BLaER1 treated with 17β-estradiol and CSF1 and Interleukin-3, amounts not matched to agents 10 nM and 100 nM (cell line): ENCODE data around the gene TOP2A.

Source experiments
- H3K27ac ChIP-seq, 11 experiments: shearing (Covaris generic); formaldehyde crosslinking; 2 replicates each; pipeline ENCODE4 v1.8.1; 2022
- H3K27me3 ChIP-seq, 11 experiments: shearing (Covaris generic); formaldehyde crosslinking; 2 replicates each; pipeline ENCODE4 v1.8.1; 2022
- H3K36me3 ChIP-seq, 11 experiments: shearing (Covaris generic); formaldehyde crosslinking; 2 replicates each; pipeline ENCODE4 v1.8.1; 2022
- H3K4me1 ChIP-seq, 10 experiments: shearing (Covaris generic); formaldehyde crosslinking; 2 replicates each; pipeline ENCODE4 v1.8.1; 2022
- H3K4me2 ChIP-seq, 11 experiments: shearing (Covaris generic); formaldehyde crosslinking; 2 replicates each; pipeline ENCODE4 v1.8.1; 2022
- H3K4me3 ChIP-seq, 10 experiments: shearing (Covaris generic); formaldehyde crosslinking; 2 replicates each; pipeline ENCODE4 v1.8.1; 2022
- H3K9ac ChIP-seq, 11 experiments: shearing (Covaris generic); formaldehyde crosslinking; 2 replicates each; pipeline ENCODE4 v1.8.1; 2022
- H3K9me3 ChIP-seq, 11 experiments: shearing (Covaris generic); formaldehyde crosslinking; replicated peaks in 1 of 11; 2 replicates each; pipeline ENCODE4 v1.8.1; 2022
- H4K20me1 ChIP-seq, 11 experiments: shearing (Covaris generic); formaldehyde crosslinking; 2 replicates each; pipeline ENCODE4 v1.8.1; 2022
- Cebpa-rat ChIP-seq, 11 experiments: shearing (Covaris generic); IDR thresholded peaks; 2 replicates each; pipeline ENCODE4 v1.8.1; 2022

Gene TOP2A

DNA sequence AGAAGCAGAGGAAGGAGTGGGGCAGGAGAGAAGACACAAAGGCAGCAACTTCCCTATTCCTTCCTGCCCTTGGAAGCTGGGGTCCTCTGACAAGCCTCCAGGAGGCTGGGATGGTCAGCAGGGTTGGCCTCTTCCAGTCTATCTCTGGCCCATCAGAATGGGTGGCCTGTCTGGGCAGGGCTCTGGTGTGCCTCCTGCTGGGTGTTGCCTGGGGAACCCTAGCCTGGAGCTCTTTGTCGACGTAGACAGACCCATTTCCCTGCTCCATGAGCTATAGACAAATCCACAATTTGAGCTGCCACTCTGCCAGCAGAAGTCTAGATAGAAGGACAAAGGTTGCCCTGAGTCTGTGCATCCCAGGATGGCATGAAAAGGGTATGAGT lies 36.9 kb upstream of the TOP2A start:
- no peak overlapping the region for H3K9ac ChIP-seq
- H4K20me1 ChIP-seq: peaks cover 8 to 77% (median 45%) of the 10 kb centered on the region in 11 experiments; a peak in 18 of 22 replicates
- H3K4me3 ChIP-seq: no peak overlapping the region
- H3K4me2 ChIP-seq: no peak overlapping the region
- no peaks in the 10 kb centered on the region for H3K27me3 ChIP-seq
- H3K9me3 ChIP-seq: no peaks in the 10 kb centered on the region
- peaks cover 8 to 32% (median 28%) of the 10 kb centered on the region in 10 experiments for H3K4me1 ChIP-seq
- no peak overlapping the region for H3K27ac ChIP-seq
- no peak for TF ChIP-seq Cebpa-rat (IDR thresholded peaks at IDR 0.05)
- peaks cover 75 to 99% (median 83%) of the 10 kb centered on the region in 11 experiments for H3K36me3 ChIP-seq

- Histone ChIP-seq H3K9ac (no peak overlapping the region), H3K27ac (0 out of 22 replicates have a peak overlapping the region, but pooled peaks of 1 of the 11 experiments have one; percentile 13), H3K4me2 (no peak overlapping the region), H4K20me1 (peaks cover 8 to 72% (median 47%) of the 10 kb centered on the region in 11 experiments; a peak in 18 of 22 replicates), H3K4me3 (no peak overlapping the region), H3K4me1 (peaks cover 13 to 38% (median 33%) of the 10 kb centered on the region in 10 experiments), H3K36me3 (peaks cover 75 to 97% (median 83%) of the 10 kb centered on the region in 11 experiments), H3K9me3 (no peaks in the 10 kb centered on the region), H3K27me3 (no peaks in the 10 kb centered on the region)
- TF ChIP-seq Cebpa-rat (IDR thresholded peaks at IDR 0.05): no peak
These were observed 36.4 kb upstream of the TOP2A start for GRCh38 chr17:40453881-40454612.

DNA sequence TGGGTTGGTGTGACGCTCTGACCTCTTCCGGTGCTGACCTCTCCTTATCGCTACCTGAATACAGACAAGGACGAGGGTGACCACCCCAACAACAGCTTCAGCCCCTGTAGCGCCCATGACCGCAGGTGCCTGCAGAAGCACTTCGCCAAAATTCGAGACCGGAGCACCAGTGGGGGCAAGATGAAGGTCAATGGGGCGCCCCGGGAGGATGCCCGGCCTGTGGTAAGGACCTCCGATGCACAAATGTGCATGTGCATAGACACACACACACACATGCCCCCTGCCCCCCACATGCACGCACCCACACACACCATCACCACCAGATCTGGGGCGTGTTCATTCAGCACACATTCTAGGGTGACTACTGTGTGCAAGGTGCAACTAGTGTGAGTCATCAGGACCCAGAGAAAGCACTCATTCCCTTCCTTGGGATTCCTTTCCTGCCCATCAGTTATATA lies 35.3 kb upstream of the TOP2A start:
- Histone ChIP-seq H3K4me2 (no peak overlapping the region), H3K9ac (0 out of 22 replicates have a peak overlapping the region, but pooled peaks of 3 of the 11 experiments have one; percentile 2 to 15 (median 14)), H3K4me1 (peaks cover 24 to 49% (median 44%) of the 10 kb centered on the region in 10 experiments), H3K36me3 (peaks cover 70 to 91% (median 75%) of the 10 kb centered on the region in 11 experiments), H3K27me3 (no peaks in the 10 kb centered on the region), H3K27ac (peak overlapping the region in 2 of 11 experiments; percentile 15 to 39; a peak in 3 of 22 replicates), H3K4me3 (no peak overlapping the region), H4K20me1 (peaks cover 17 to 72% (median 58%) of the 10 kb centered on the region in 11 experiments; a peak in 18 of 22 replicates), H3K9me3 (no peaks in the 10 kb centered on the region)
- no peak for TF ChIP-seq Cebpa-rat (IDR thresholded peaks at IDR 0.05)

DNA sequence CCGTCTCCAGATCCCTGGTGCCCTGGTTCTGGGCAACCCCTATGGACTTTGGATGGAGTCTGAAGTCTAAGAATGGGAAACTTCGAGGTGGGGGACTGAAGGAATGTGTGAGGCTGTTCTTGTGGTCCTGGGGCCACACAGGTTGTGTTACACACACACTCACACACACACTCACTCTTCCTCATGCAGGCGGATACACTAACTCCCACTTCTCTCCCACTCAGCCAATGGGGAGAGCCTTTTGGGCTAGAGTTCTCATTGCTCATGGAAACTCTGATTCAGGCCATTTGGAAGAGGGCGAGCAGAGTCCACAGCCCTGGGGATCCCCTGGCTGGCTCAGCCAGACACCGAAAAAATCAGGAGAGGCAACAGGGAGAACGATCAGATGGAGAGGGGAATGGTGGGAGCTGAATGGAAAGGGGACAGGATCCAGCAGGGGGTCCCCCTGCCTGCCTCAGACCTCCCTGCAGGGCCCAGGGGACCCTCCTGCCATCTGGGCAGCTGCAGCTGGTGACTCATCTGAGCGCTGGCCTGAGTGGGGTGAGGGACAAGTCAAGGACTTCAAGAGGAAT lies 34.6 kb upstream of the TOP2A start:
- peak overlapping the region in 5 of 11 experiments; percentile 9 to 48 (median 20); a peak in 8 of 22 replicates for H3K27ac ChIP-seq
- peaks cover 21 to 70% (median 57%) of the 10 kb centered on the region in 11 experiments; a peak in 18 of 22 replicates for H4K20me1 ChIP-seq
- peaks cover 63 to 87% (median 68%) of the 10 kb centered on the region in 11 experiments for H3K36me3 ChIP-seq
- H3K4me2 ChIP-seq: peak overlapping the region in 2 of 11 experiments; percentile 13 to 29; a peak in 3 of 22 replicates
- H3K9ac ChIP-seq: peak overlapping the region in 5 of 11 experiments; percentile 2 to 17 (median 14); a peak in 2 of 22 replicates
- H3K27me3 ChIP-seq: no peaks in the 10 kb centered on the region
- no peak for TF ChIP-seq Cebpa-rat (IDR thresholded peaks at IDR 0.05)
- no peak overlapping the region for H3K4me3 ChIP-seq
- no peaks in the 10 kb centered on the region for H3K9me3 ChIP-seq
- peaks cover 31 to 55% (median 51%) of the 10 kb centered on the region in 10 experiments for H3K4me1 ChIP-seq

DNA sequence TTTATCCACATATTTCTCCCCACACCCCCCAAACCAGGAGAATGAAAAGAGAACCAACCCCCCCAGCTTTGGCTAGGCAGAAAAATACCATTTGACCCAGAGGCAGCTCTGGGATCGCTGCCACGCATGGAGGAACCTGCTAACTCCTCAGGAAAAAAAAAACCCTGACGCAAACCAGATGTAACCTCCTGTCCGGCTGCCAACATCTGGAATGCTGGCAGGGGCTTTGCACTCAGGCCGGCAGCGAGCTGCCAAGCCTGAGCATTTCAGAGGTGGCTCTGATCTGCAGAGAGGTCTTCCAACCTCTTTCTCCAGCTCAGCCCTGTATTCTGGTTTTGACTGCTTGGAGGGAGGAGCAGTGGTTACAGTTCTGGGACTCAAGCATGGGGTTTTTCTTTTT lies 33.7 kb upstream of the TOP2A start:
- Histone ChIP-seq H3K4me1 (peaks cover 39 to 64% (median 60%) of the 10 kb centered on the region in 10 experiments), H3K9me3 (no peaks in the 10 kb centered on the region), H3K27ac (peak overlapping the region in 1 of 11 experiments; percentile 21; a peak in 1 of 22 replicates), H3K4me3 (no peak overlapping the region), H4K20me1 (peaks cover 21 to 72% (median 54%) of the 10 kb centered on the region in 11 experiments; a peak in 18 of 22 replicates), H3K9ac (peak overlapping the region in 3 of 11 experiments; percentile 2 to 17 (median 4); a peak in 2 of 22 replicates), H3K36me3 (peaks cover 54 to 87% (median 59%) of the 10 kb centered on the region in 11 experiments), H3K4me2 (peak overlapping the region in 2 of 11 experiments; percentile 7 to 98; a peak in 4 of 22 replicates), H3K27me3 (no peaks in the 10 kb centered on the region)
- no peak for TF ChIP-seq Cebpa-rat (IDR thresholded peaks at IDR 0.05)

- no peak overlapping the region for H3K4me3 ChIP-seq
- H4K20me1 ChIP-seq: peaks cover 21 to 79% (median 53%) of the 10 kb centered on the region in 11 experiments; a peak in 18 of 22 replicates
- TF ChIP-seq Cebpa-rat (IDR thresholded peaks at IDR 0.05): no peak
- H3K36me3 ChIP-seq: peaks cover 42 to 75% (median 47%) of the 10 kb centered on the region in 11 experiments
- H3K4me1 ChIP-seq: peaks cover 52 to 76% (median 72%) of the 10 kb centered on the region in 10 experiments
- H3K27me3 ChIP-seq: no peaks in the 10 kb centered on the region
- H3K9ac ChIP-seq: no peak overlapping the region
- H3K27ac ChIP-seq: peak overlapping the region in 2 of 11 experiments; percentile 2 to 95; a peak in 2 of 22 replicates
- H3K9me3 ChIP-seq: no peaks in the 10 kb centered on the region
- H3K4me2 ChIP-seq: peak overlapping the region; percentile 19 to 100 (median 96); a peak in 18 of 22 replicates
These were observed 32.5 kb upstream of the TOP2A start for GRCh38 chr17:40450175-40450574.

GRCh38 chr17:40448639-40449261 lies 31.1 kb upstream of the TOP2A start:
- no peaks in the 10 kb centered on the region for H3K9me3 ChIP-seq
- peak overlapping the region in 9 of 10 experiments; percentile 12 to 93 (median 51); a peak in 15 of 20 replicates for H3K4me3 ChIP-seq
- TF ChIP-seq Cebpa-rat (IDR thresholded peaks at IDR 0.05): no peak
- peak overlapping the region; percentile 90 to 100 (median 96) for H3K4me2 ChIP-seq
- peak overlapping the region in 10 of 11 experiments; percentile 48 to 74 (median 67); a peak in 17 of 22 replicates for H3K9ac ChIP-seq
- peaks cover 28 to 61% (median 33%) of the 10 kb centered on the region in 11 experiments for H3K36me3 ChIP-seq
- H3K27ac ChIP-seq: peak overlapping the region in 10 of 11 experiments; percentile 54 to 97 (median 76); a peak in 19 of 22 replicates
- H3K4me1 ChIP-seq: peaks cover 62 to 86% (median 76%) of the 10 kb centered on the region in 10 experiments
- peaks cover 26 to 72% (median 48%) of the 10 kb centered on the region in 11 experiments; a peak in 18 of 22 replicates for H4K20me1 ChIP-seq
- no peaks in the 10 kb centered on the region for H3K27me3 ChIP-seq

DNA sequence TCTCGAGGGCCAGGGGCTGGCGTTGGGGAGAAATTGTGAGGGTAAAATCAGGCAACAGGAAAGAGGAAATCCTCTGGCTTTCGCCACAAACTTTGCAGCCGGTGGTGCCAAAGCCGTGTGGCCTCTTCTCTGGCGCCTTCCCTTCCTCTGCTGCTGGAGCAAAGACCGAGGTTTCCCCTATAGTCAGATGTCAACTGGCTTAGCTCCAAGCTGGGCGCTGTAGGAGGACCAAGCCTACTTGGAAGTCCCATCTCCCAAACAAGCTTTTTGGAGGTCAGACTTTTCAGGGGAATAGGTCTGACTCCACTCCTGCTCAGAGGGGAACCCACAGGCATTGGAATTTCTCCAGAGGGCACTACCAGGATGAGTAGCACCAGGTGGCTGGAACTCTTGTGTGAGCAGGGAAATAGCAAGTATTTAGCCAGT lies 30.5 kb upstream of the TOP2A start:
- H3K27me3 ChIP-seq: no peaks in the 10 kb centered on the region
- H3K36me3 ChIP-seq: peaks cover 22 to 56% (median 28%) of the 10 kb centered on the region in 11 experiments
- peak in 2 of 11 experiments; percentile 17 to 51; a peak in 1 of 22 replicates for TF ChIP-seq Cebpa-rat (IDR thresholded peaks at IDR 0.05)
- no peaks in the 10 kb centered on the region for H3K9me3 ChIP-seq
- H3K4me3 ChIP-seq: peak overlapping the region; percentile 12 to 93 (median 56); a peak in 17 of 20 replicates
- H3K4me1 ChIP-seq: peaks cover 62 to 86% (median 76%) of the 10 kb centered on the region in 10 experiments
- peak overlapping the region; percentile 35 to 74 (median 67); a peak in 18 of 22 replicates for H3K9ac ChIP-seq
- H4K20me1 ChIP-seq: peaks cover 27 to 68% (median 47%) of the 10 kb centered on the region in 11 experiments; a peak in 18 of 22 replicates
- H3K27ac ChIP-seq: peak overlapping the region; percentile 30 to 97 (median 76); a peak in 21 of 22 replicates
- H3K4me2 ChIP-seq: peak overlapping the region; percentile 90 to 100 (median 96)
